IPS DF 19.7 (cell line): ENCODE measurements around the gene TRIOBP.

Experiments
- DNase-seq: peaks from one replicate; pipeline ENCODE4 v3.0.0-alpha.2; 2013; ENCODE audit warnings: low read depth, low spot score

TRIOBP gene

DNA sequence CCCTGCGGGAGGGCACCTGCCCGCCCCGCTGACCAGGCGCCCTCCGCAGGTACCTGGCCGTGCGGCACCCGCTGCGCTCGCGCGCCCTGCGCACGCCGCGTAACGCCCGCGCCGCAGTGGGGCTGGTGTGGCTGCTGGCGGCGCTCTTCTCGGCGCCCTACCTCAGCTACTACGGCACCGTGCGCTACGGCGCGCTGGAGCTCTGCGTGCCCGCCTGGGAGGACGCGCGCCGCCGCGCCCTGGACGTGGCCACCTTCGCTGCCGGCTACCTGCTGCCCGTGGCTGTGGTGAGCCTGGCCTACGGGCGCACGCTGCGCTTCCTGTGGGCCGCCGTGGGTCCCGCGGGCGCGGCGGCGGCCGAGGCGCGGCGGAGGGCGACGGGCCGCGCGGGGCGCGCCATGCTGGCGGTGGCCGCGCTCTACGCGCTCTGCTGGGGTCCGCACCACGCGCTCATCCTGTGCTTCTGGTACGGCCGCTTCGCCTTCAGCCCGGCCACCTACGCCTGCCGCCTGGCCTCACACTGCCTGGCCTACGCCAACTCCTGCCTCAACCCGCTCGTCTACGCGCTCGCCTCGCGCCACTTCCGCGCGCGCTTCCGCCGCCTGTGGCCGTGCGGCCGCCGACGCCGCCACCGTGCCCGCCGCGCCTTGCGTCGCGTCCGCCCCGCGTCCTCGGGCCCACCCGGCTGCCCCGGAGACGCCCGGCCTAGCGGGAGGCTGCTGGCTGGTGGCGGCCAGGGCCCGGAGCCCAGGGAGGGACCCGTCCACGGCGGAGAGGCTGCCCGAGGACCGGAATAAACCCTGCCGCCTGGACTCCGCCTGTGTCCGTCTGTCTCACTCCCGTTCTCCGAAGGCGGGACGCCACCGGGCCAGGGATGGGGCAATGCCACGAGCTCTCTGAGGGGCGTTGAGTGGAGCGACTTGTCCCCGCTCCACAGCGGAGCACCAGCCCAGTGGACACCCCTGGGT is 128.1 kb downstream of the TRIOBP start:
- DNase-seq = no peak
